Osteocyte (in vitro differentiated cells): ENCODE results near the gene STK33. TPM values are rescaled to one million over a fixed set of nuclear protein-coding genes. Genes with fewer than 3 reads are reported as not detected.
A peak's percentile ranks its signal among the peaks of the same experiment; 100 is the strongest.

ENCODE experiments used
- DNase-seq: peaks from one replicate; pipeline ENCODE4 v3.0.0; 2021; ENCODE audit warnings: mixed read lengths; ENCODE audit not compliant: unreplicated experiment; ENCODE audit errors: extremely low spot score
- H3K27ac Mint-ChIP-seq: one replicate; pipeline ENCODE4 v1.8.0; 2021; ENCODE audit warnings: mild to moderate bottlenecking, mixed read lengths; ENCODE audit not compliant: unreplicated experiment
- H3K27me3 Mint-ChIP-seq: one replicate; pipeline ENCODE4 v1.8.0; 2021; ENCODE audit warnings: mixed read lengths; ENCODE audit not compliant: unreplicated experiment
- H3K36me3 Mint-ChIP-seq: one replicate; pipeline ENCODE4 v1.8.0; 2021; ENCODE audit warnings: mixed read lengths; ENCODE audit not compliant: unreplicated experiment
- H3K4me1 Mint-ChIP-seq: one replicate; pipeline ENCODE4 v1.8.0; 2021; ENCODE audit warnings: mixed read lengths; ENCODE audit not compliant: unreplicated experiment
- H3K4me3 Mint-ChIP-seq: one replicate; pipeline ENCODE4 v1.8.0; 2021; ENCODE audit warnings: mild to moderate bottlenecking, moderate library complexity, mixed read lengths; ENCODE audit not compliant: unreplicated experiment
- H3K9me3 Mint-ChIP-seq: one replicate; pipeline ENCODE4 v1.8.0; 2021; ENCODE audit warnings: mixed read lengths; ENCODE audit not compliant: unreplicated experiment
- total RNA-seq: library from RNA; stranded (reverse); gene quantifications from 2 replicates; pipeline ENCODE4 v1.2.1, GENCODE V29; 2021
- TF ChIP-seq, protein P1 (sequence below): fragments of 200-600 bp; sonication (generic); IDR thresholded peaks from 2 replicates; pipeline ENCODE4 v1.5.0; 2021; ENCODE audit warnings: antibody characterized with exemption, mild to moderate bottlenecking, moderate library complexity

The STK33 gene
- total RNA-seq, 1 donor from 2014 or later: 1.3 TPM

DNA sequence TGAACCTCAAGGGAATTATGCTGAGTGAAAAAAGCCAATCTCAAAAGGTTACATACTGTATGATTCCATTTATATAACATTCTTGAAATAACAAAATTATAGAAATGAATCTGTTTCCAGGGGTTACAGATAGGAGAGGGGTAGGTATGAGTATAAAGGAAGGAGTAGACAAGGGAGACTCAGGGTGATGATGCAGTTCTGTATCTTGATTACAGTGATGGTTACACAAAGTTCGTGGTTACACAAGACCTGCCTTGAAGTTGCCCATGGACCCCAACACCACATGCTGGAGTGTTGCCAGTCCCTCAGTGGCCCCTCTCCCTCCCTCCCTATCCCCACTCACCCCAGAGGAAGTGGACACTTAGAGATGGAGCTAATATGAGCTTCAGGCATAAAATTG lies 20.3 kb downstream of the STK33 start:
- Mint-ChIP-seq H3K4me1 (no peaks in the 10 kb centered on the region), H3K36me3 (no peaks in the 10 kb centered on the region), H3K27me3 (peaks cover 20% of the 10 kb centered on the region), H3K4me3 (no peak overlapping the region), H3K27ac (no peak overlapping the region), H3K9me3 (peaks cover 6% of the 10 kb centered on the region)
- DNase-seq: no peak
- TF ChIP-seq, protein P1, sequence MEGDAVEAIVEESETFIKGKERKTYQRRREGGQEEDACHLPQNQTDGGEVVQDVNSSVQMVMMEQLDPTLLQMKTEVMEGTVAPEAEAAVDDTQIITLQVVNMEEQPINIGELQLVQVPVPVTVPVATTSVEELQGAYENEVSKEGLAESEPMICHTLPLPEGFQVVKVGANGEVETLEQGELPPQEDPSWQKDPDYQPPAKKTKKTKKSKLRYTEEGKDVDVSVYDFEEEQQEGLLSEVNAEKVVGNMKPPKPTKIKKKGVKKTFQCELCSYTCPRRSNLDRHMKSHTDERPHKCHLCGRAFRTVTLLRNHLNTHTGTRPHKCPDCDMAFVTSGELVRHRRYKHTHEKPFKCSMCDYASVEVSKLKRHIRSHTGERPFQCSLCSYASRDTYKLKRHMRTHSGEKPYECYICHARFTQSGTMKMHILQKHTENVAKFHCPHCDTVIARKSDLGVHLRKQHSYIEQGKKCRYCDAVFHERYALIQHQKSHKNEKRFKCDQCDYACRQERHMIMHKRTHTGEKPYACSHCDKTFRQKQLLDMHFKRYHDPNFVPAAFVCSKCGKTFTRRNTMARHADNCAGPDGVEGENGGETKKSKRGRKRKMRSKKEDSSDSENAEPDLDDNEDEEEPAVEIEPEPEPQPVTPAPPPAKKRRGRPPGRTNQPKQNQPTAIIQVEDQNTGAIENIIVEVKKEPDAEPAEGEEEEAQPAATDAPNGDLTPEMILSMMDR: no peak

DNA sequence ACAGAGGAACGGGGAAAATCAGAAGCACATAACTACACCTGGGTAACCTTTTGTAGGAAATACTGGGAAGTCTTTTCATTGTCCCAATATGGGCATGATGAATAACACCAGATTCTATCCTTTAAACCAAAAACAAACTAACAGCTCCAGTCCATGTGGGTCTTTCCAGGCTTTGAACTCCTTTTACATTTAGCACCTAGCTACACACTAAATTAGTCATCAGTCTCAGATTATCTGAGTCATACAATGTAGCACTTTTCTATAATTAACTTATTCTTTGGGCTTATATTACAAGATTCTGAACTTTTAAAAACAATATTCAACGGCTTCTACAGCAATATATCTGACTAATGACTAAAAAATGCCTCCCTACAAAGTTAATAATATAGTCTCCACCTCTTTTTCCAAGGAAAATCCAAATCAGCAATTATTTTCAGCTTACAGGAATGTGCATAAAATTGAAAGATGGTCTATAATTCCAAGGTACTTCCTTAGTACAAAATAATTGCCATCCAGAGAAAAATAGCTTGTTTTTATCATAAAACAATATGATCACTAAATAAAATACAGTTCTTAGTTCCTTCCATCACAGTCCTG lies 26.3 kb downstream of the STK33 start:
- H3K27me3 Mint-ChIP-seq: peaks cover 39% of the 10 kb centered on the region
- H3K27ac Mint-ChIP-seq: no peak overlapping the region
- DNase-seq: no peak
- no peaks in the 10 kb centered on the region for H3K36me3 Mint-ChIP-seq
- H3K9me3 Mint-ChIP-seq: no peaks in the 10 kb centered on the region
- TF ChIP-seq, protein P1: no peak
- peaks cover 9% of the 10 kb centered on the region for H3K4me1 Mint-ChIP-seq
- H3K4me3 Mint-ChIP-seq: no peak overlapping the region

GRCh38 chr11:8566613-8567210 lies 27.3 kb downstream of the STK33 start:
- Mint-ChIP-seq H3K27me3 (peaks cover 47% of the 10 kb centered on the region), H3K9me3 (peaks cover 7% of the 10 kb centered on the region), H3K4me1 (peaks cover 9% of the 10 kb centered on the region), H3K4me3 (no peak overlapping the region), H3K36me3 (no peaks in the 10 kb centered on the region), H3K27ac (no peak overlapping the region)
- TF ChIP-seq, protein P1: peak; percentile 74
- DNase-seq: no peak

GRCh38 chr11:8564526-8564925 lies 29.5 kb downstream of the STK33 start:
- Mint-ChIP-seq H3K4me1 (peaks cover 9% of the 10 kb centered on the region), H3K9me3 (peaks cover 16% of the 10 kb centered on the region), H3K27me3 (peaks cover 54% of the 10 kb centered on the region), H3K36me3 (no peaks in the 10 kb centered on the region), H3K4me3 (no peak overlapping the region), H3K27ac (no peak overlapping the region)
- DNase-seq: no peak
- TF ChIP-seq, protein P1: no peak

DNA sequence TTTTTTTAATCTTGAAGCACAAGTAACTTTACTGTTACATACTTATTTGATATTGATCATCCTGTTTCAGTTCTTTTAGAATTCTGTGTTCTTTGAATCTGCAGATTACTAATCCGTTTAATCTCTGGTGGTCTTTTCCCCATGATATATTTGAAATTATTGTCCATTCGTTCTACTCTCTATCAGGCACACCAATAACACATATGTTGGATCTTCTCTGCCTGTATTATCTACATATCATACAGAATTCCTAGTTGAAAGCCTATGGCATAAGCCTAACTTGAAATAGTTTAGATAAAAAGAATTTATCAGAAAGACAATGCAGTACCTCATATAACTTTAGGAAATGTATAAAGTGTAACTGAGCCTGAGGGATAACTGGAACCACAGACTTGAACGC lies 32.6 kb downstream of the STK33 start:
- TF ChIP-seq, protein P1: no peak
- Mint-ChIP-seq H3K36me3 (no peaks in the 10 kb centered on the region), H3K4me3 (no peak overlapping the region), H3K27me3 (peaks cover 75% of the 10 kb centered on the region), H3K4me1 (no peaks in the 10 kb centered on the region), H3K9me3 (peaks cover 16% of the 10 kb centered on the region), H3K27ac (no peak overlapping the region)
- DNase-seq: no peak
